Right renal cortex interstitium (tissue), 3 donors: ENCODE measurements around the gene EPHB4. TPM values are rescaled to one million over a fixed set of nuclear protein-coding genes. Genes with fewer than 3 reads are reported as not detected.
"Not testable (repeated sequence)": the region's sequence is repeated elsewhere in the genome, so short reads cannot be mapped to it uniquely, and the experiment has no call there.

Experiments
- DNase-seq, 3 donors: peaks; one replicate each; pipeline ENCODE4 v3.0.0-alpha.2; 2013; ENCODE audit warnings: low read depth in 3 of 3, low spot score in 2 of 3
- polyA plus RNA-seq, 3 donors: library from polyadenylated mRNA; unstranded; fragments of 120-200 nt; gene quantifications; one replicate each; pipeline ENCODE4 v1.2.1, GENCODE V29; 2013; ENCODE audit not compliant: insufficient read length in 3 of 3

Gene EPHB4
- polyA plus RNA-seq, 3 donors, result 77.9 to 101 (median 81.5) TPM

DNA sequence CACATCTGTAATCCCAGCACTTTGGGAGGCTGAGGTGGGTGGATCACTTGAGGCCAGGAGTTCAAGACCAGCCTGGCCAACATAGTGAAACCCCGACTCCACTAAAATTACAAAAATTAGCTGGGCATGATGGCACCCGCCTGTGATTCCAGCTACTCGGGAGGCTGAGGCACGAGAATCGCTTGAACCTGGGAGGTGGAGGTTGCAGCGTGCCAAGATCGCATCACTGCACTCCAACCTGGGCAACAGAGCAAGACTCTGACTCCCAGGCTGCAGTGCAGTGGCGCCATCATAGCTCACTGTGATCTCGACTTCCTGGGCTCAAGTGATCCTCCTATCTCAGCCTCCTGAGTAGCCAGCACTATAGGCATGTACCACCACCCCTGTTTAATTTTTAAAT lies 27.6 kb upstream of the EPHB4 start:
- DNase-seq, result not testable (repeated sequence)

DNA sequence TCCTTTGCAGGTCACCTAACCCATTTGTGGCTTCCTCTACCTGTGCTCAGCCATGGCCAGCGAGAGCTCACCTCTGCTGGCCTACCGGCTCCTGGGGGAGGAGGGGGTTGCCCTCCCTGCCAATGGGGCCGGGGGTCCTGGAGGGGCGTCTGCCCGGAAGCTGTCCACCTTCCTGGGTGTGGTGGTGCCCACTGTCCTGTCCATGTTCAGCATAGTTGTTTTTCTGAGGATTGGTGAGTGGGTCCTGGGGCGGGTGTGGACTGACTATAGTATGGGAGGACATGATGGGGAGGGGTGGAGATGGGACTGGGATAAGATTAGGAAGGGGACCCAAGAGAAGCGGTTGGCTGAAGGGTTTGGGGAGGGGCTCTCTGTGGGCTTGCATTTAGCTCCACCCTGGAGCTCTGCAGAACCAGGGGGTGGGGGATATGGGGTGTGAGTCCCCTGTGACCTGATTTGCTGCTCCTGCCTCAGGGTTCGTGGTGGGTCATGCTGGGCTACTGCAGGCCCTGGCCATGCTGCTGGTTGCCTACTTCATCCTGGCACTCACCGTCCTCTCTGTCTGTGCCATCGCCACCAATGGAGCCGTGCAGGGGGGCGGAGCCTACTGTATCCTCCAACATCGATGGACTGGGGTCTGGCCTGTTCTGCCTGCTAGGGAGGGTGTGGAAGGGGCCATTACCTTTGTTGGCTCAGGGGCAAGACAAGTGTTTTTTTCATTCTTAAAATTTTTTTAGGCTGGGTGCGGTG lies 27.0 kb upstream of the EPHB4 start:
- DNase-seq, result no peak

DNA sequence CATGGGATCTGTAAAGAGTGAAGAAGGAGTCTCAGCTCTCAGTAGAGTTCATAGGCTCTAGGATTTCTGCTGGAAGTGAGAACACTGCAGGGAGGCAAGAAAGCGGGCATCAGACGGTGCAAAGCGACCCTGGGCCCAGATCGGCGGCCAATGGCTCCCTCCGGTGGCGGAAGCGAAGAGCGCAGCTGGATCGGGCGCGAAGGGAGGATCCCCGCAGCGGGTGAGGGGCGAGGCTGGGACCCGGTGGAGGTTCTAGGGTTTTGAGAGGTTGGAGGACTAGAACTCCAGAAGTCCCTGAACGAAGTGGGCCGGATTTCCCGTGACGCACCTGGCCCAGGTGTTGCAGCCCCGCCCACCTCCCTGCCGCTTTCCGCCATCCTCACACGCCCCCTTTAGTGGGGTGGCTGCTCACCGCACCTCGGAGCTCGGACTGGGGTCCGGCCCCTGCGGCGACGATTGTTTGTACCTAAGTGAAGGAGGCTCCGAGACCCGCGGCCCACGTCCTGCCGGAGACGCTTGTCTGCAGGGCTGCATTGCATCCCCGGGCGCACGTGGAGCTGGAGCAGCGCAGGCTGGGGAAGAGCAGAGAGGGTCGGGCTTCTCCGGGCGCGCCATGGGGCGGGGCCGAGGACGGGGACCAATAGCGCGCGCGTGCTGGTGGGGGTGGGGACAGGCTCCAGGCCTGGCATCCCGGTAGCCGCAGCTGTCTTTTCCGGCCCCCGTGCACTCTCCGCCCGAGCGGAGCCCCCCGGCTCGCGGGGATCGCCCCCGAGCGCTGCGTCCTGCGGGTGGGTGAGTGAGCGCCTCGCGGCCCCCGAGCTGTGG lies 24.9 kb upstream of the EPHB4 start, which contains the start of gene SLC12A9:
Gene SLC12A9, plus strand, starts transcription at position 666 of the 825 bp plus-strand sequence. CDS start 1,485 bp downstream, outside the sequence.
- DNase-seq, result no peak

DNA sequence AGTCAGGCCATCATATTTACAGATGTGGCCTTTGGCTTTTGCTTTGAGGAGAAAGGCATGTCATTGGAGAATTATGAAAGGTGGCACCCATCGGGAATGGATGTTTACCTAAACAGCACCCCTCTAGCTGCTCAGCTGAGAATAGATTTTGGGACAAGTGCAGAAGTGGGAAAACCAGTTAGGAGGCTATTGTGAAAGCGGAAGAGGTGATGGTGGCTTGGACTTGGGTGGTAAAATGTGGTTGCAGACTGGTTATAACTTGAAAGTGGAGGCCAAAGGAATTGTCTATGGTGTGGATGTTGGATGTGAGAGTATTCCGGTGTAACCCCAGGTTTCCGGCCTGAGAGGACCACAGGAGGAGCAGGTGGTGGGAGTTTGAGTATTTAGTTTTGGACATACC lies 20.0 kb upstream of the EPHB4 start:
- DNase-seq, result no peak

DNA sequence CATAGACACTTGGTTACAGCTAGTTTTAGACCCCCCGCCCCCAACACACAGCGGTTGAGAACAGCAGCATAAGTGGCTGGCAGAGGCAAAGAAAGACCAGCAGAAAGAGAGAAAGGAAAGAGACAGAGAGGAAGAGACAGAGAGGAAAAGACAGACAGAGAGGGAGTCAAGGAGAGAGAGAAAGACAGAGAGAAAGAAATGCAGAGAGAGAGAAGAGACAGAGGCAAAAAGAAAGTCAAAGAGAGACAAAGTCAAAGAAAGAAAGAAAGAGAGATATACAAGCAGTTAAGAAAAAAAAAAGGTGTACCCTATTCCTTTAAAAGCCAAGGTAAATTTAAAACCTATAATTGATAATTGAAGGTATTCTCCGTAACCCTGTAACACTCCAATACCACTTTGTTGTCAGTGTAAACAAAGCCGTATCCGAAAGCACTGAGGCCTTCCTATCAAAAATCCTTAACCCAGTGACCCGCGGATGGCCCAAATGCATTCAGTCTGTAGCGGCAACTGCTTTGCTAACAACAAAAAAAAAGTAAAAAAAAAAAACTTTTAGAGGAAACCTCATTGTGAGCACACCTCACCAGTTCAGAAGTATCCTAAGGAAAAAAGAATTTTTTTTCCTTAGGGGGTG lies 13.3 kb upstream of the EPHB4 start:
- no peak for DNase-seq

DNA sequence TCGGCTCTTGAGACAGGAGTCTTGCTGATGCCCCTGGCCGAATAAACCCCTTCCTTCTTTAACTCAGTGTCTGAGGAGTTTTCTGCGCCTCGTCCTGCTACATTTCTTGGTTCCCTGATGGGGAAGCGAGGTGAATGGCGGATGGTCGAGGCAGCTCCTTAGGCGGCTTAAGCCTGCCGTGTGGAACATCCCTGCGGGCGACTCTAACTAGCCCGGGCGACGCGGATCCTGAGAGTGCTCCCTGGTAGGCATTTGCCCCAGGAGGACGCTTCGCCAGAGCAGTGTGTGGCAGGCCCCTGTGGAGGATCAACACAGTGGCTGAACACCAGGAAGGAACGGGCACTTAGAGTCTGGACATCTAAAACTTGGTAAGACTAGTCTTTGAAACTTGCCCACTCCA lies 12.0 kb upstream of the EPHB4 start:
- no peak for DNase-seq

DNA sequence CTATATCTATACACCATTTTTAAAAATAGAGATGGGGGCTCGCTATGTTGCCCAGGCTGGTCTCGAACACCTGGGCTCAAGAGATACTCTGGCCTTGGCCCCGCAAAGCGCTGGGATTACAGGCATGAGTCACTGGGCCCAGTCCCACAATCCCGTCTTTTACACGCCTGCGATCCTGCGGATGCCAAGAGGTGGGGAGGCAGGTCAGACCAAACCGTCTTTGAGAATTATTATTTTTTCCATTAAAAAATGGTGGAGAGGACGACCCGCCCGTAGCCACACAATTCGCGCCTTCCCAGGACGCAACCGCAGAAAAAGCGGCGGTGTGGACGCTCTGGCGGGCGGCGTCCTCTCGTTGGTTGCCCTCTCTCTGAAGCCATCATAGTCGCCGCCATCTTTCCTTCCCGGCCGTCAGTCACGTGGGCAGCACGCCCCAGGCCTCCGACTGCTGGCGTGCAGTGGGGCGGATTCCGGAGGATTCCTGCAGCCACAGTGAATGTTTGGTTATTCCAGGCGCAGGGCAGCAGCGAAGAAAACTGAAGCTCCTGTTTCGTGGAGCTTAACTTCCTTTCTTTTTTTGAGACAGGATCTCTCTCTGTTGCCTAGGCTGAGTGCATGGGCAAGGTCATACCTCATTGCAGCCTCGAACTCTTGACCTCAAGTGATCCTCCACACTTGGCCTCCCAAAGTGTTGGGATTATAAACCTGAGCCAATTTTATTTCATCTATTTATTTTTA lies 9.9 kb upstream of the EPHB4 start:
- DNase-seq, result peak in 1 of 3 donors; percentile 86

DNA sequence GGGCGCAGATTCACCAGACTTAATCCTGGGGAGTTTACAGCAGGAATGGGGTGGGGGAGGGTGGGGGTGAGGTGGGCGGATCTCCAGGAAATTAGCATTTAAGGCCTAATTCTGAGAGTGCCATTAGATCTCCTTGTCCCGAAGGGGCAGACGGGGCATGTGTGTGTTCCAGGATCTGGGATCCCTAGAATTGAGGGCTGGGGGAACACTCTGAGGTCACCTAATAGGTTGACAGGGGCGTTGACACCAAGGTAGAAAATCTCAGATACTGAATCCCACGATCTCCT lies 9.4 kb upstream of the EPHB4 start:
- no peak for DNase-seq

DNA sequence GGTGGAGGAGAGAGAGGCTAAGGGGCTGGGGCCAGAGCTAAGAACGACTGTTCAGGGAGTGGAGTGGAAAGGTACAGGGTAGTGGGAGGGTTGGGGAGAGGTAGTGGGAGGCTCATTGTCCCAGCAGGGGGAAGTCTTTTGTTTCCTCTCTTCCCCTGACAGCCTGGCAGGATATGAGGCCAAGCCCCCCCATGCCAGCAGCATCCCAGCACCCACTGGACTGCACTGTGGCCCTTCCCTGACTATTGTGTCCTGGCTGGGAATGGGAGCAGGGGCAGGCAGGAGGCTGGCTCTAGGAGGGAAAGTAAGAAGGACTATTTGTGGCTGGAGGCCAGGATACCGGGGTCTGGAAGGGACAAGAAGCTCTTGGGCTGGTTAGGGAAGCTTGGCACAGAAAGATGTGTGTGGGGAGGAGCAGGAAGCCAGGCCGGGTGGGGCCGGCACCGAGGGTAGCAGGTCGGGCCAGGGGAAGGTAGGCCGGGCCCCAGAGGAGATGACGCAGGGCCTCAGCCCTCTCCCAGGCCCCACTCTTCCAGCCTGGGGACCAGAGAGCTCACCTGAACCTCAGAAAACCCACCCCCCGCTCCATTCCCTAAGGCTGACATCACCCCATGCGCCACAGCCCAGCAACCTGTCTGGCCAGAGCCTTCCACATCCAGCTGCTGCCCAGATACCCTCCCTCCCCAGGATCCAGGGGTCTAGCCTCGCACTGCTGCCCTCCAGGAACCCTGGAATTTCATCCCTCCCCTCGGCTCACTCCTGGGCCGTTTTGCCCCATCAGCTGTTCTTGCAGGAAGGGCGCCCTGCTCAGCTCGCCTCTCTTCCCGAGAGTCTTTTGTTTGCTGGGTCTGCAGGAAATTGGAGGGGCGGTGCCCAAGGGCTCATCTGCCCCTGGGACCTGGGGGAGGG lies 8.8 kb upstream of the EPHB4 start:
- DNase-seq, result no peak

DNA sequence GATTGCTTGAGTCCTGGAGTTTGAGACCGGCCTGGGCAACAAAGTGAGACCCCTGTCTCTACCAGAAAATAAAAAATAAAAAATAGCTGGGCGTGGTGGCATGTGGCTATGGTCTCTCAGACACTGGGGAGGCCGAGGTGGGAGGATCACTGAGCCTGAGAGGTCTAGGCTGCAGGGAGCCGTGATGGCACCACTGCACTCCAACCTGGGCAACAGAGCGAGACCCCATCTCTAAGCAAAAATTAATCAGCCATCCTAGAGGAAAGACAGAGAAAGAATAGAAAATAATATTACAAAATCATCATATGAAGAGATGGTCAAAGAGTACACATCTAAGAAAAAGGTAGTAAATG lies 4.9 kb upstream of the EPHB4 start:
- DNase-seq, result no peak

DNA sequence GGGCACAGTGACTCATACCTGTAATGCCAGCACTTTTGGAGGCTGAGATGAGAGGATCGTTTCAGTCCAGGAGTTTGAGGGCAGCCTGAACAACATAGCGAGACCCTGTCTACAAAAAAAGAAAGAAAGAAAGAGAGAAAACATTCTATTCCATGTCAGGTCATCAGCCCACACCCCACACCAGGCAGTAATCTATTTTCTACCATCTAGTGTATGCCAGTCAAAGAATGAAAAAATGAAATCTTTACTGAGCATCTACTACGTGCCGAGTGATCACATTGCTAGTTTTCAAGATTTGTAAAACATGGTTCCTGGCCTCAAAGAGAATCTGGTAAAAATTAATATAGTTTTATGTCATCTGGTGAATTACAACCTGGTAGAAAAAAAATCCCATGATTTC lies 3.1 kb upstream of the EPHB4 start:
- DNase-seq, result no peak

DNA sequence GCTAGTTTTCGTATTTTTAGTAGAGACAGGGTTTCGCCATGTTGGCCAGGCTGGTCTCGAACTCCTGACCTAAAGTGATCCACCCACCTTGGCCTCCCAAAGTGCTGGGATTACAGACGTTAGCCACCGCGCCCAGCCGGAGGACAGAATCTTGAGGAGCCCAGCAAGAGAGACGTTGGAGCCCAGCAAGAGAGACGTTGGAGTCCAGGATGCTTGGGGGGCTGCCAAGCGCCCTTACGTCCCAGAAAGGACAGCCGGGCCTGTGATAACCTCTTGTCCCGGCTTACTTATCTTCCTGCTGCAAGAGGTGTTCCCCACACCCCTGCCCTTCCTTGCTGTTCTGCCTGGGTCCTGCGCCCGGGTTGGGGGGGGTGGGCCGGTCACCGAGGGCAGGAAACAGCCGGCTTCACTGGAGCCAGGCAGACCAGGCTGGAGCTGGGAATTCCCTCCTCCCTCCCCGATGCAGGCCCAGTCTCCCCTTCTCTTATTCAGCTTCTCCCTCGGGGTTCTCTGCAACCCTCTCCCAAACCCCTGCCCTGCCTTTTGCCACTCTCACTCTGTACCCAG lies 1.9 kb upstream of the EPHB4 start:
- DNase-seq, result no peak

DNA sequence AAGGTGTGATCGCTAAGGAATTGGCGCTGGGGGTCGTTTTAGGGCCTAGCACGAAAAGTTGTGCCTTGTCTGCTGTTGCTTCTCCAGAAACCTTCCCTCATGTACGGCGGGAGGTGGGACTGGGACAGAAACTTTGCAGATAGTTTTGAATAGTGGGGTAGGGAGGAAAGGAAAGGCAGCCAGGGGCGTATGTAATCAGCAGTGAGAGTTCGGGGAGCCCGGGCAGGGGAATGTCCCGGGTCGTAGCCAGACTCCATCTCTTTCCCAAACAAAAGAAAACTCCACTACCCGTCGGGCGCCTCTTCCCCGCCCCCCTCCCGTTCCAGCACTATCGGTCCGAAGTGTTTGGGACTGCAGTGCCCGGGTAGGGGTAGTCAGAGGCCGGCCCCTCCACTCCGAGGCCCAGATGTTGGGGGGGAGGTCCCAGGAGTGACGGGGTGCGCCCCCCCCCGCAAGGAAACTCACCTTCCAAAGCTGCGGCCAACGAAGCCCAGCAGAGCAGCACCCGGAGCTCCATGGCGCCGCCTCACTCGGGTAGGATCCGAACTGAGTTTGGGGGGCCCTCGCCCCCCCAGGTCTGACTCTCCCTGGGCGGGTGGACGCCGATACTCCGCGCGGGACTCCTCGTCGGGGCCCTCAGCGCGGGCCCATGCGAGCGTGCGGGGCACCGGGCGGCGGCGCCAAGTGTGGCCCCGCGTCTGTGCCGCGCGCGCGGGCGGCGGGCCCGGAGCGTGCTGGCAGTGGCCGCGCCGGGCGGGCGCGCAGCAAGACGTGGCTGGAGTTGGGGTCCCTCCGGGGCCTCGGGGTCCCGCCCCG lies 601 bp downstream of the EPHB4 start:
- no peak for DNase-seq

DNA sequence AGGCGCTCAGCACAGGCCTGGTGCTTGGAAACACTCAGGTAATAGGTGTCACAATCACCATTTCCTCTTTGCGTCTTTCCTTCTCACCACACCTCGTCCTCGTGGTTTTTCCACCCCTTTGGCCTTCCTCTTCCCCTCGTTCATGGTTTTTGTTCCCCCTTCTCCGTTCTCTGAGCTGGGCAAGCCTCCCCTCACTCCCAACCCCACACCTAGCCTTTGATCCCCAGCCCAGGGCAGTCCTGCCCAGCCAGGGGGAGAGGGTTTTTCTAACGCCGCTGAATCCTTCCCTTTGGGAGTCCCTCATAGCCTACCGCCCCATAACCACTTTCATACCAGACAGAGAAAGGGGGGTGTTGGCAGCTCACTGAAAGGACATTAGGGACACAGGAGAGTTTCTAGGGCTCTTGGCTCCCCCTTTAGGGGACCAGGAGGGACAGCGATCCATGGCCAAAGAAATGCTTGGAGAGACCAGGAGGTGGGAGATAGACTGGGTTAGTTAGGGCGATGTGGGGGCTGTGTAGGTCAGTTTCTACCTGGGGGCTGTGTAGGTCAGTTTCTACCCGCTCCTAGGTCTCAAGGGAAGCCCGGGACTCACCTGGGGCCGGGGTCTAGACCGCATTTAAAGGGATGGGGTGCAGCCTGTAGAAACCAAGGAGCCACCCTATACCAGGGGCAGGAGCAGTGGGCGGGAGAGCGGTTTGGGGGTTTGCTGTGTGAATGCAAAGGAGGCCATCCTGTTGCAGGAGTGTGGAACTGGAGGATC lies 1.4 kb downstream of the EPHB4 start:
- DNase-seq, result no peak

DNA sequence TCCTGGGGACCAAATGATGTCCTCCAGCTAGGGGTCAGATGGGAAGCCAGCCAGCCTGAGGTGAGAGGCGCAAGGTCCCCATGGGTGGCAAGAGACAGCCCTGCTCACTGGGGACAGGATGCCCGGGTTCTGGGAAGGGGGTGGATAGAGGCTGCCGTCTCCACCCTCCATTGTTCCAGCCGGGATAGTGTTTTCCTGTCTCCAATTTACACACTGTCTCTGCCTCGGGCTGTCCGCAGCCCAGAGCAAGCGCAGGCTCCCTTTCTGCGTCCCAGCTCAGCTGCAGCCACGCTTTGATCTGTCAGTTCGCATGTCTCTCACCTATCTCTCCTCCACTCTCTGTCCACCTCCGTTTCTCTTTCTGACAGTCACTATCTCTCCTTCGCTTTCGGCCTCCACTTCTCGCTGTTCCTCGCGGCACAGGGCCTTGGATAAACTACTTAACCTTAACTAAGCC lies 2.1 kb downstream of the EPHB4 start:
- DNase-seq, result no peak

DNA sequence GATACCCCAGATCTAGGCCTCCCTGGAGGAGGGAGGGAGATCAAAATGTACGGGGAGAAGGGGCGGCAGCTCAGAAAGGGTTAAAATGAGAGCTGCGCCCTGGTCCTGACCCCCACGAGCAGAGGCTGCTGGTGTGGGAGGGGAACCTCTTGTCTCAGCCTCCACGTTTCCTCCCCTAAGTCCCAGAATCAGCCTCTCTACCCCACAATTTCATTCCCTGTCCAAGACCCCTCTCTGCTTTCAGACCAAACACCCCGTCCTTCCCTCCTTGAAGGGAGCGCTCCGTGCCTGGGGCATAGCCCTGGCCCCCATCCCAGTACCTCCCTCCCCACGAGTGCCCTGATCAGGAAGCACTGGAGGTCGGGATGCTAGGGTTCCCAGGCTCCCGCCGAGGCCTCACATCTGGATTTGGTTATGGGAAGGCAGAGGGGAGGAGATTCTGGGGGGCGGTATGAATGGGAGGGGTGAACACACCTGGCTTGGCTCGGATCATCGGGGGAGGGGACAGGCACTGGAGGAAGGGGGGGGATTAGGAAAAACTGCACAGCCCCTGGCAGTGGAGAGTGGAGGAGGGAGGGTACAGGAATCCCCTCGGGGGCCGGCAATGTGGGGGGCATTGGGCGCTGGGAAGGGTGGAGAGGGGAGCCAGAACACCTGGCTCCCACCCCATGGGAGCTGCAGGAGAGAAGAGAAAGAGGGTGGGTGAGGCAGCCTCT lies 2.7 kb downstream of the EPHB4 start:
- no peak for DNase-seq

DNA sequence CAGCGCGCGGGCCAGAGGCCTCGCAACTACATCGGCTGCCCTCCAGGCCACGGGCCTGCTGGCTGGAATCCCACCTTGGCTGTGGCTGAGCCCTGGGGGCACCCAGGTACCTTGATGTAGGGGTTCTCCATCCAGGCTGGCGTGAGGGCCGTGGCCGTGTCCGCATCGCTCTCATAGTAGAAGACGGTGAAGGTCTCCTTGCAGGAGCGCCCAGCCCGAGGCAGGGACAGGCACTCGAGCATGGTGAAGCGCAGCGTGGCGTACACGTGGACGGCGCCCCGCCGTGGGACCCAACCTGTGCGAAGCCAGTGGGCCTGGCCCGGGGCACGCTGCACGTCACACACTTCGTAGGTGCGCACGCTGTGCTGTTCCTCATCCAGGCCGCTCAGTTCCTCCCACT lies 3.8 kb downstream of the EPHB4 start:
- DNase-seq, result no peak

DNA sequence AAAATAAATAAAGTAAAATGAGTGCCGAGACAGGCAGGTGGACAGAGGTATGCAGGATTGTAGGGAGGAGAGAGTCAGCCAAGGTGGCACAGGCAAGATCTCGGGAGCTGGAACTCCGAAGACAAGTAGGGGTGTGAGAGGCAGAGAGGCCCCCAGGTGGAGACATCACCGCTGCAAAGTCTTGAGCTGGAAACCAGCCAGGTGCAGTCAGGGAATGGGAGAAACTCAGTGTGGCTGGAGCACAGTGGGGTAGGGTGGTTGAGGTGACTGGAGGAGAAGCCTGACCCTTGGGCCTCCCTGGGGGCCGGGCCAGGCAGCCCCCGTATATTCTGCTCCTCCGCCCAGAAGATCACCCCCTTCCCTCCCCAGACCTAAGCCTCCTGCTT lies 4.2 kb downstream of the EPHB4 start:
- DNase-seq, result no peak
